ENCODE data around the gene STAP2. TPM values are rescaled to one million over a fixed set of nuclear protein-coding genes. Genes with fewer than 3 reads are reported as not detected.

The STAP2 gene
- polyA plus RNA-seq, 1 donor (not counting 4 experiments of a cell fraction or from before 2014, with no cell fraction given): 60.0 TPM

- peak overlapping the region in 1 of 3 experiments; percentile 42 for H3K4me3 ChIP-seq (ENCODE audit: control insufficient read depth in 2 of 3, extremely low read depth in 1 of 3, insufficient read depth in 2 of 3, low read depth in 1 of 3, low read length in 3 of 3)
- peaks cover 0 to 6% of the 10 kb centered on the region in 2 experiments for H3K36me3 ChIP-seq (ENCODE audit: control insufficient read depth in 2 of 2, extremely low read depth in 1 of 2, insufficient read depth in 2 of 2, low read length in 2 of 2)
- H3K27ac ChIP-seq (ENCODE audit: control insufficient read depth, insufficient read depth, low read length): no peak overlapping the region
- FAIRE-seq (no peak), DNase-seq (ENCODE audit: low read depth, low spot score) (no peak)
- no peaks in the 10 kb centered on the region for H4K20me1 ChIP-seq (ENCODE audit: control insufficient read depth, extremely low read depth, insufficient read depth, low read length)
- H3K4me2 ChIP-seq (ENCODE audit: control insufficient read depth, extremely low read depth, insufficient read depth, low read depth, low read length): peak overlapping the region; percentile 70
- no peaks in the 10 kb centered on the region for H3K9me1 ChIP-seq (ENCODE audit: control insufficient read depth, extremely low read depth, insufficient read depth, low read length)
- dilution Hi-C loops (cut with MboI; ENCODE audit: extremely low pct_ligation_motif_present, low sequenced_read_pairs): no loop called here
- TF ChIP-seq EZH2 (IDR thresholded peaks at IDR 0.05; ENCODE audit: low read length): no peak
- TF ChIP-seq, protein P1, sequence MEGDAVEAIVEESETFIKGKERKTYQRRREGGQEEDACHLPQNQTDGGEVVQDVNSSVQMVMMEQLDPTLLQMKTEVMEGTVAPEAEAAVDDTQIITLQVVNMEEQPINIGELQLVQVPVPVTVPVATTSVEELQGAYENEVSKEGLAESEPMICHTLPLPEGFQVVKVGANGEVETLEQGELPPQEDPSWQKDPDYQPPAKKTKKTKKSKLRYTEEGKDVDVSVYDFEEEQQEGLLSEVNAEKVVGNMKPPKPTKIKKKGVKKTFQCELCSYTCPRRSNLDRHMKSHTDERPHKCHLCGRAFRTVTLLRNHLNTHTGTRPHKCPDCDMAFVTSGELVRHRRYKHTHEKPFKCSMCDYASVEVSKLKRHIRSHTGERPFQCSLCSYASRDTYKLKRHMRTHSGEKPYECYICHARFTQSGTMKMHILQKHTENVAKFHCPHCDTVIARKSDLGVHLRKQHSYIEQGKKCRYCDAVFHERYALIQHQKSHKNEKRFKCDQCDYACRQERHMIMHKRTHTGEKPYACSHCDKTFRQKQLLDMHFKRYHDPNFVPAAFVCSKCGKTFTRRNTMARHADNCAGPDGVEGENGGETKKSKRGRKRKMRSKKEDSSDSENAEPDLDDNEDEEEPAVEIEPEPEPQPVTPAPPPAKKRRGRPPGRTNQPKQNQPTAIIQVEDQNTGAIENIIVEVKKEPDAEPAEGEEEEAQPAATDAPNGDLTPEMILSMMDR (optimal IDR thresholded peaks at IDR 0.05 in 1 of 3, IDR thresholded peaks at IDR 0.05 in 1 of 3, conservative IDR thresholded peaks at IDR 0.05 in 1 of 3; ENCODE audit: extremely low read depth in 1 of 3, insufficient read depth in 2 of 3, low read length in 3 of 3): no peak
- H3K9me3 ChIP-seq (ENCODE audit: control insufficient read depth, low read depth, low read length): no peaks in the 10 kb centered on the region
- no peaks in the 10 kb centered on the region for H3K4me1 ChIP-seq (ENCODE audit: control insufficient read depth, extremely low read depth, insufficient read depth, low read length)
- H2AFZ ChIP-seq (ENCODE audit: control insufficient read depth, low read length): no peak overlapping the region
- H3K27me3 ChIP-seq (ENCODE audit: control insufficient read depth, extremely low read depth, insufficient read depth, low read length): no peaks in the 10 kb centered on the region
- no peak overlapping the region for H3K9ac ChIP-seq (ENCODE audit: control insufficient read depth, extremely low read depth, insufficient read depth, low read length)
- H3K79me2 ChIP-seq (ENCODE audit: control insufficient read depth, insufficient read depth, low read length): no peaks in the 10 kb centered on the region
These were observed 11.3 kb downstream of the STAP2 start for GRCh38 chr19:4327252-4327876.

DNA sequence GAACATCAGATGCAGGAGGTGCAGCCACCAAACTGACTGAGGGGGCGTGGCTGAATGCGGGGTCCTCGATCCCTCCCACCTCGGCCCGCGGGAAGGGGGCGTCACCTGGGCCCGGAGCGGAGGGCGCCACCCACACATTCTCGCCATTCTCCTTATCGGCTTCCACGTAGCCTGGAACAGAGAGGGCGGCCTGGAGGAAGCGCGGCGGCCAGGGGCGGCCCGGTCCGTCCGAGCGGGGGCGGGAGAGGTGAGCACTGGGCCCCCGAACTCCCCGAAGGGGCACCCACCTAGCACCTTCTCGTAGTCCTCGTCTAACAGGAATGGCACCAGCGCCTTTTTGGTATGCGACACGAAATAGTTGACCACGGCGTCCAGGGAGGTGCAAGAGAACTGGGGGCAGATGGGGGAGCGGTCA, 11.8 kb downstream of the STAP2 start:
- peaks cover 0 to 5% of the 10 kb centered on the region in 2 experiments for H3K36me3 ChIP-seq (ENCODE audit: control insufficient read depth in 2 of 2, extremely low read depth in 1 of 2, insufficient read depth in 2 of 2, low read length in 2 of 2)
- H3K9ac ChIP-seq (ENCODE audit: control insufficient read depth, extremely low read depth, insufficient read depth, low read length): no peak overlapping the region
- no peaks in the 10 kb centered on the region for H4K20me1 ChIP-seq (ENCODE audit: control insufficient read depth, extremely low read depth, insufficient read depth, low read length)
- no peaks in the 10 kb centered on the region for H3K9me1 ChIP-seq (ENCODE audit: control insufficient read depth, extremely low read depth, insufficient read depth, low read length)
- dilution Hi-C loops (cut with MboI; ENCODE audit: extremely low pct_ligation_motif_present, low sequenced_read_pairs): no loop called here
- H3K27ac ChIP-seq (ENCODE audit: control insufficient read depth, insufficient read depth, low read length): no peak overlapping the region
- no peak overlapping the region for H3K4me2 ChIP-seq (ENCODE audit: control insufficient read depth, extremely low read depth, insufficient read depth, low read depth, low read length)
- H3K9me3 ChIP-seq (ENCODE audit: control insufficient read depth, low read depth, low read length): no peaks in the 10 kb centered on the region
- no peak overlapping the region for H3K4me3 ChIP-seq (ENCODE audit: control insufficient read depth in 2 of 3, extremely low read depth in 1 of 3, insufficient read depth in 2 of 3, low read depth in 1 of 3, low read length in 3 of 3)
- H3K27me3 ChIP-seq (ENCODE audit: control insufficient read depth, extremely low read depth, insufficient read depth, low read length): no peaks in the 10 kb centered on the region
- no peak overlapping the region for H2AFZ ChIP-seq (ENCODE audit: control insufficient read depth, low read length)
- DNase-seq (ENCODE audit: low read depth, low spot score) (no peak), FAIRE-seq (no peak)
- no peak for TF ChIP-seq EZH2 (IDR thresholded peaks at IDR 0.05; ENCODE audit: low read length)
- TF ChIP-seq, protein P1 (optimal IDR thresholded peaks at IDR 0.05 in 1 of 3, IDR thresholded peaks at IDR 0.05 in 1 of 3, conservative IDR thresholded peaks at IDR 0.05 in 1 of 3; ENCODE audit: extremely low read depth in 1 of 3, insufficient read depth in 2 of 3, low read length in 3 of 3): no peak
- no peaks in the 10 kb centered on the region for H3K79me2 ChIP-seq (ENCODE audit: control insufficient read depth, insufficient read depth, low read length)
- no peaks in the 10 kb centered on the region for H3K4me1 ChIP-seq (ENCODE audit: control insufficient read depth, extremely low read depth, insufficient read depth, low read length)
